Stimulated activated naive CD4-positive, alpha-beta T cell (primary cell): Measurements from ENCODE around the gene MTARC2.

Experiments used
- DNase-seq, 6 experiments: peaks; one replicate each; lab custom pipeline; 2025; lab: John Stamatoyannopoulos, UW

MTARC2 gene

DNA sequence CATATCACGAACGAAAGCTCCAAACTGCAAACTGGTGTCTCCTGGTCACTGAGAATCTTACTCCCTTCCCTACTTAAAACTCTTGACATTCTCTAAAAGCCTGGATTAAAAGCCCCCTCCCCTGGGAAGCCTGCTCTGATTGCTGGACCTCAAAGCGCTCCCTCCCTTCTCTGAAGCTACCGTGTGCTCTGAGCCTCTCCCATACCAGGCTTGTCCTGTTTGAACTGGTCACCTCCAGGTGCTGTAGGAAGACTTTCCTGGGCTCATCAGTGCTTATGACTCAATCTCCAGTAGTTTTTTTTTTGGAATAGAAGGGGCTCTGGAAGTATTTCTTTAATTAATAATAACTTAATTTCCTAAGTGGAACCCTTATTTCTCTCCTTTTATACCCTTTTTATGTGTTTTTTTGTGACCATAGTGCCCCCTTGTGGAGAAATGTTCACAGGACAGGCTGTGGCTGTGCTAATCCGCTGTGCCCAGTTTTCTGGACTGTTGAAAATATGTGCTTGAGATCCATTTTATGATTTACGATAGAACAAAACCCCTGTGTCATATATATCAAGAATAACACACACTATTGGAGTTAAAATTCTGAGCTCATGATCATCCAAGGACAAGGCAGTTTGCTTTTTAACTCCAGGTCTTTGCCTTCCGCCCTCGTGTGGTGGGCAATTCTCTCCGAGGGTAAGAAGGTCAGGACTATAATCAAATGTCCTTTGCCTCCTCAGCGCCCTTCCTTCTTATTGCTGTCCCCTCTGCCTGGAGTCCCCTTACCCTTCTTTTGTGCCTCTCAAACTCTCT lies 55.5 kb downstream of the MTARC2 start:
- DNase-seq: peak in 2 of 6 experiments; percentile 3 to 12

DNA sequence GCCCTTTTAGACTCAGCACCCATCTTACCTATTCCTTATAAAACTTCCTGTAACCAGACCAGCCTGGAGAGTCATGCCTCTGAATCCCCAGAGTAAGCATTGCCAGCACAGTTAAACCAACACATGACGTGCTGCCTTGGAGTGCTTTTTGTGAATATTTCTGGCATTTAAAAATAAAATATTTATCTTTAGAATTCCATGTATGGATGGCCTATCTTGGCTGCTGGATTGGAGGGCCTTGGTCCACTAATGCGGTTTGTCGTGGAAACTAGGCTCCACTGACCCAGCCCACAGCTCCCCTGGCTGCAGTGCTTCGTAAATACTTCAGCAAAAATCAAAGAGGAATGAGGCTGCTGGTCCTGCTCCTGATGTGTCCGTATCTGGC lies 56.1 kb downstream of the MTARC2 start:
- no peak for DNase-seq

DNA sequence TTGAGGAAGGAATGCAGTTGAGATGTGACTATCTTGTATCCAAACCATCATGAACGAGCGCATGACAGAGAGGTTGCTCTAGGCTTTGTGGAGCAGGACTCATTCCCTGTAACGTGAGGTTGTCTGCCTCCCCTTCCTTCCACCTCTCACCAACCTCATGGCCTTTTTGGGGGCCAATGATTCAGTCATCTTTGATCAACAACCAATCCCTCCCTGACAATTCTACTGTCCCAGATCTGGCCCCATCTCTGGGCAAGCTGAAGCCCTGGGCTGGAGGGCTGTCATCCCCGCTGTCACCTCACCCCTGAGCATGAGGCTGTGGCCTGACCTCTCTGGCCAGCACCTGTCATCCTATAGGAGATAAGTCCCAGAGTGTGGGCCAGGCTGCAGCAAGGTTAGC lies 58.3 kb downstream of the MTARC2 start:
- no peak for DNase-seq

DNA sequence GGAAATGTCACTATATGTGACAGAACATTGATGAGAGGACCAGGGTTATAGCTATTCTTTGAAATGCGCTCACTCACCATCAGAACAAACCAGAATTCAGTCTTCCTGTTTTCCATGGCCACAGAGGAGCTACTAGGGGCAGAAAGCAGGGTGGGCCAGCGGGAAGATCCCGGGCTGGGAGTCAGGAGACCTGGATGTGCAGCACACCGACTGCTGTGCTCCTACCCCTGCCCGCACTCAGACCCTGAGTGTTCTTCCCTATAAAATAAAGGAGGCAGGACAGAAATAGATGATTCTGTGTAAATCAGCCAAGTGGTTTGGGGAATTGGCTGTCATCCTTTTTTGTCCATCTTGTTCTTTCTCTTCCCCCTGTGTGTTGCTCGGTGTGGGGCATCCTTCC lies 59.6 kb downstream of the MTARC2 start:
- DNase-seq: no peak

DNA sequence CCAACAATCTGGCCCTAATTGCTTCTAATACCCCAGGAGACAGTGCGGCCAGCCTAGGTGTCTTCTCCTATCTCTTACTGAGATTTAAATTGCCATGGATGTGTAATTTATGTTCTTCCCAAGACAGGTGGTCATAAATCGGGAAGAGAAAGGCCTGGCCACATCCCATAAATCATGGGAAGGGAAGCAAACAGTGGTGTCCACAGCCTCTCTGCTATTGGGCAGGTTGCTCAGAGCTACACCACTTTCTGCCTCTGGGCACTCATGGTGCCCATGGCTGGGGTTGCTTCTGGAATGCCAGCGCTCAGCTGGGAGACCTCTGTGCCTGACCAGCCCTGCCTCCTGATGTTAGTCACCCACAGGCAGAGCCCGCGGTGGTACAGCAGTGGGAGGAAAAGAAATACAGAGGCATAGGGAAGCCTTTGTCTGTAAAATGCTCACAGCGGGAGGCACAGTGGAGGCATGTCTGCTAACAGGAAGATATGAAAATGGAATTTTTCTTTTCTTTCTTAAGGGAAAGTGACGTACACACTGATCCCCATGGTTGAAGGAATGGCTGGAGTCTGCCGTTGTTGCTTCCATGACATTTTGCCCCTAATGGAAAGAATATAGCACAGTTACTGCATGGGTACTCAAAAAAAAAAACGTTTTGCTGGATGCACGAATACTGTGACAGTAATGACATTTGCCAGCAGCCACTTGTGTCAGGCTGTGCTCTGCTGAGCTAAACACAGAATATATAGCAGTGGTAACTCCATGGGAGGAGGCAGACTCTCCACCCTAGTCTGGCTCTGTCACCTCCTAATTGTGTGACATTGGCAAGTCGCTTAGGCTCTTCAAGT lies 60.4 kb downstream of the MTARC2 start:
- no peak for DNase-seq

DNA sequence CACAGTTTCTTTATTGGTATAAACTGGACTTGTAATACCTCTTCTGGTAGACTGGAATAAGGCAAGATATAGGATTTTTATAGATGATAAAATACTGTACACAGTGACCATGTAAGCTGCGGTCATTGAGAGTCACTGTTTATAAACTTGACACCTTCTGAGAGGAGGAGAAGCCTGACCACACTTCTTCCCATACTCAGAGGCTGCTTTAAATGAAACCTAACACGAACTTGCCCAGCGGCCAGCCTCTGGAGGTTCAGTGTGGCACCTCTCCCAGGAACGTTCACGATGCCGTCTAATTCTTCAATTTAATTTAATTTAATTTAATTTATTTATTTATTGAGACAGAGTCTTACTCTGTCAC lies 61.0 kb downstream of the MTARC2 start:
- no peak for DNase-seq

DNA sequence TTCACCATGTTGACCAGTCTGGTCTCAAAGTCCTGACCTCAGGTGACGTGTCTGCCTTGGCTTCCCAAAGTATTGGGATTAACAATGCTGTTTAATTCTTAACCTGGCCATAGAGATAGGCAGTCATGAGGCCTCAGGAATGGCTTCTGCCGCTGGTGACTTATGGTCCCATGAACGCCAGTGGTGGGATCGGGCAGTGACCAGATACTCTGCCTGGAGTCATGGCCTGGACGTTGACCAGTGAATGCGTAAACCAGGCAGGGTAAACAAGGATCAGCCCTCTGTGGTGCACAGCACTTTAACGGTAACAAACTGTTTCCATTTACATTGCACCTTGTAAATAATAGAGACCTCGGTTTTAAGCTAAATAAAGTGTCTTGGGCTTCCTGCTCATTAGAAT lies 61.6 kb downstream of the MTARC2 start:
- DNase-seq: no peak

DNA sequence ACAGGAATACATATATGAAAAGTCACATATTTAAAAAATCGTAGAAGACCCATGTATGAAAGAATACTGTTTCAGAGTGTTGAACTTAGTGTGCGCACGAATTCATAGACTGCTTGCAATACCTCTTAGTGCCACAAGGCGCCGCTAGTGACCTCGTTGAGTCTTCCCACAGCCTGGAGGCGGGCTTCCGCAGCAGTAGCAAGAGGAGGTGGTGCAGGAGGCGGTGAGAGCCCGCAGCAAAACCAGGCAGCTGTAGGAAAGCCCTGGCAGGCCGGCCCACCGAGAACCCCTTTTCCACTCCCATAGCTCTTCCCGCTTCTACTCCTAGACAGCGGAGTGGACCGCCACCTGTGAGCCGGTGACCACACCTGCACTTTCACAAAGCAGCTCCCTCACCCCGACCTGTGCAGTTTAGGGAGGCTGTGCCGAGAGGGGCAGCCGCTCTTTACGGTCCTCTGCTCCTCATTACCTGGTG lies 62.1 kb downstream of the MTARC2 start:
- DNase-seq: peak; percentile 23 to 73 (median 44)

DNA sequence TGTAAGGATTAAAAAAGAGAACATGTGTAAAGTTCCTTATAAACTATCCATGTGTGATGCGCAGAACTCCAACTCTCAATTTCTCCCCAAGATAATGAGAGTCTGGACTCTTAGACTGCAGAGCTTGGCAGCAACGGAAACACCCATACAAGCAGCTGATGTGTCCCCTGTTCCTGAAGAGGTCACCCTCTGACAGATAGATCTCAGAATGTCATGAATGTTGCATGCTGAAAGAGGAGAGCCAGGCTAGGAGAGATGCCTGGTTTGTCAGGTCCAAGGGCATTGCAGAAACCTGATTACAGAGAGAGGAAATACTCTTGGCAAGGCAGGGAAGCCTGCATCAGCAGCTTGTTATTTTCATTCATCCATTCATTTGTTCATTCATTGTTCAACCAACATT lies 62.8 kb downstream of the MTARC2 start:
- DNase-seq: no peak

DNA sequence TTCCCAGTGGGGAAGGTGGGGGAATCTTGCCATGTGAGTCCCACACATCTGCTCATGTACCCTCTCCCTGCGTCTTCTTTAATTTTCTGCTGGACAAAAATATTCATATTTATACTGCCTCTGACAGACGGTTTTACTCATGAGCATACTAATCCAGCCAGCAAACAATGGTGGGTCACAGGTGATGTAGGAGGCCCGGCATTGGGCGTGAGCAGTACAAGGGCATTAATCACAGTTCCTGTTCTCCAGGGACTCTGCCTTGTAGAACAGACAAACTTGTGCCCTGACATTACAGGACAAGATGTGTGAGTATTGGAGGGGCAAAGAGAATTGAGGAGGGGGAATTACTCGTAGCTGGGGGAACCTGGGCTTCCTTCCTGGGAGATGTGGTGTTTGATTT lies 63.6 kb downstream of the MTARC2 start:
- no peak for DNase-seq

DNA sequence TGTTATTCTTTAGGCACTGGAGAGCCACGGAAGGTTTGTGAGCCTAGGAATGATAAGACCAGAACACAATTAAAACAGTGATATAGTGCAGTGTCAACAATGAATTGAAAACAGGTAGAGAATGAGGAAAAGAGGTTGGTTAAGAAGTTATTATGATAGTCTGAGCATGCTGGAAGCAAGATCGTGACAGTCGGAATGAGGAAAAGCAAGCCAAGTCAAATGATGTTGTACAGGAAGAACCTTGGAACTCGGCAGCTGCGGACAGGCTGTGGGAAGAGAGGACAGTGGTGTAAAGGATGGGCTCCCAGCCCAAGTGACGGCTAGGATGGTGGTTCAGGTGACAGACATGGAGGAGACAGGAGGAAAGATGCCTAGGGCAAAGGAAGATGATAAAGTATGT lies 64.2 kb downstream of the MTARC2 start:
- DNase-seq: no peak

DNA sequence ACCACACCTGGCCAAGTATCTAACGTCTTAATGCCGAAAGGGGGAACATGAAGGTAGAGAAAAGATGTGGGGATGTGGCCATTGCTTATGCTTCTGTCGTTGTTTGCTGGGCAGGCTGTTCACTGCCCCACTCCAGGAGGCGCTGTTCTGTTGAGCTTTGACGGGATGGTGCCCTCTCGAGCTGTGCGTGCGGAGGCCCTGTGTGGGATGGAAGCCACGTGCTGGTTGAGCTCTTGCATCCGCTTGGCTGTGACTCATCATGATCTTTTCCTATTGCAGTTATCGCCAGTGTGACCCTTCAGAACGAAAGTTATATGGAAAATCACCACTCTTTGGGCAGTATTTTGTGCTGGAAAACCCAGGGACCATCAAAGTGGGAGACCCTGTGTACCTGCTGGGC lies 64.9 kb downstream of the MTARC2 start:
- no peak for DNase-seq

DNA sequence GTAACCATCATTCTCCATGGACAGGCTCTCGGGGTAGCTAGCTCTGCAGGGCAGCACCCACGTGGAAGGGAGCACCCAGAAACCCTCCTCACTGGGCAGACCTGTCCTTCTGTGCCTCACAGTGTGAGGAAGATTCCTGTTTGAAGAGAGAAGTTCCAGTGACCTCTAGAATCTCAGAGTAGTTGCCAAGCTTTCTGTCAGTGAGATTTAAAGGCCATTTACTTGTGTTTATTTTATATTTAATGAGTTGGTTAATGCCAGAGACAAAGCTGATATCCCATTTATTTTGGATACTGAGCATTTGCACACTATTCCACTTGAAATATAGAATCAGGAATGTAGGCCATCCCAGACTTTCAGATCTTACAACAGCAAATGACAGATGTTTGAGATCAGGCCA lies 67.3 kb downstream of the MTARC2 start:
- no peak for DNase-seq

DNA sequence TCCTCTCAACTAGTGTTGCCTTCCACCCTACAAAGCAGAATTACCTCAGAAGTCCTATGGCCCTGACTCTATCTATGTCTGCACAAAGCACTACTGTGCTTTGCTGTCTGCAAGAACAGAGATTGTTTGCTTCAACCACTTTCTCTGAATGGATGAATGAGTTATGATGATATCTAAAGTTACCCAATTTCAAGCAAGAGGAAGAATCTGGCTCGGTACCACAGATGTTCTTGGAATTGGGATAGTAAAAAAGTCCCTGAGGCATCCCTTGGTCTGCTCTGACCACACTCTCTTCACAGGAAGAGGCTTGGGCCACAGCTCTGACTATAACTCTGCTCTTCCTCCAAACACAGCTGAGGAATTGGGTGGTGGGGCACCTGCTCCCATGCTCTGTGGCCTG lies 69.8 kb downstream of the MTARC2 start:
- no peak for DNase-seq

DNA sequence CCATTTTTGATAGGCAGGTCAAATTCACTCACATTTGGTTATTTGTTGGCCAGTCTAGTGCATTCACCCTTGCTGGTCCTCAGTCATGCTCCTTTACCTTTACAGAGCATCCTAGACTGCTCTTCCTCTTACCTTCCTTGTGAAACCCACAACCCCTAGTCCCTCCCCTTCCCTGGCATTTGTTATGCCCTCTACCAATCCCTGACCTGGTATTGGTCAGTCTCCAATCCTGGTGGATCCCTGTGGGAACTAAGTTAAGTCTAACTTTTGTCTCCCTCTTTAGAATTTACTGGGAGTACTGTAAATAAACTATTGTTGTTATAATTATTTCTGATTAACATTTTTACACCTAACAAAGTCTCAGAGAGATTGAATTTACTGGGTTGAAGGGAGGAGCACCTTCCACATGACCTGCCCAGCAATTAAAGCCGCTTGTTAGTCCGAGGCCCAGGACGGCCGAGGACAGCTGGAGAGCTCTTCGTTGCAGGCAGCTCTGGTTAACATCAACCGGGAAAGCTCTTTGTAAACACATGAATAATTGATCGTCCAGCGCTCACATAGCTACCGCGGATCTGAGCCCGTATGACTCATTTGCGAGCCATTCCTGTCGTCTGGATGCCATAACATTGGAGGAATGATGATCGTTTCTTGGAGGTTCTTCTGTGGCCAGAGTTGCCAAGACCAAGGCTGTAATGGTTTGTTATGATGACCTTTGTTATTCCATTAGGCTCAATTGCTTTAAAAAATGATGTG lies 70.5 kb downstream of the MTARC2 start:
- DNase-seq: no peak

DNA sequence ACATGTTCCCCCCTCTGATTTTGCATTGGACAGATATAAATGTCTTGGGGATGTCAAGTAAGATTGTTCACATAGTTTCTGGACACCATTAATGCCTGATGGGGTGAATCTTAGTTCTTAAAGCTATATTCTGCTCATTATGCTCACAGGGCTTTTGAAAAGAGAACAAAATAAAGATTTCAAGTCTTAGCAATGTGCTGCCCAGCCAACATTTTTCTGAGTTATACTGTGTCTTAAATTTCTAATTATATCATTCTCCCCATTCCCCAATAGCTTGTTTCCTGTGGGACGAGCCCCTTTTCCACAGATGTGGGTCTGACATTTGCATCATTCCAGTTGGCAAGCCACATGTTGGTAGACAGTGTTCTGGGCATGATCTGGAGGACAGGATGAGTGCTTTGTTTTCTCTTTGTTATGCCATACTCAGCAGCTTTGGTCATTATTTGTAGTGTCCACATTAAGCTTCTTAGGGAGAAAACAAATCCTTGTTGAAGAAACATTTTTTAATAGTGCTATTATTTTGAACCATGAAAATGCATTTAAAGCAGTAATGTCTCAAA lies 71.4 kb downstream of the MTARC2 start:
- no peak for DNase-seq

DNA sequence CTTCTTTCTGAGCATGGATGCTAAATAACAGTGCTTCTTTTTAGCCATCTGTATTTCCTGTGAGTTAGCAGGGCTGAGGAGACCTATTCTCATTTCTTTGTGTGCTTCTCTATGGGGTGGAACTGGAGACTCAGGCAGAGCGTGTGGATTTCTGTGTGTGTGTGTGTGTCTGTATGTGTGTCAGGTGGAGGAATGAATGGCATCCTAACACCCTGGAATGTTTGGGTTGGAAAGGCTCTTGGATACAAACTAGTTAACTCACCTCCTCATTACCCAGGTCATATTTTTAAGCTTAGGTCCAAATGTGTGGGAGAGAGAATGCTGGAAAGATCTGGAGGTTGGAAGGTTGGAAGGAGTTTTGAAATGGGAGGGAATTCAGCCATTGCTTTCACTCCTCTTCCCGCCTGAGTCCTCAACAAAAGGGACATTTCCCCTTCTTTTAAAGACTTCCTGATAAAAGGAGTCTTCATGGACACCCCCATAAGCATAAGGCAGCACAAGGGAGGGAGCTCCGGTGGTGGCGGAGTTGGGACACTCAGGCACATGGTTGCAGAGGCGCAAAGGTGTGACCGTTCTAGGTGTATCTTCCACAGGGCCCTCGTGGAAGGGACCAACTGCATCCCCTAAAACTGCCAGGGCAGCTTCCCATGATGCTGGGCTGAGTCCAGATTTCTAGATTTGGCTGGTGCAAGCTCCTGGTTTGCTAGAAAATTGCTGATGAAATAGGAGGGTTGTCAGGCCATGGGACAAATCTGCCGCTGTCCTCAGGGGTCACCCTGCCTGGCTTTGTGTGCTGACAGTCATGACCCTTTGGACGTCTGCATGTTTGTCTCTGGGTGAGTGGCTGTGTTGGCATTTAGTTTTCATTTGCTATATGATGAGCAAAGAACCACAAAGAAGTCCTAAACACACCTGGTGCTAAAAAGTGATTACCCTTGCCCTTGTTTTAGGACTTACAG lies 76.2 kb downstream of the MTARC2 start:
- no peak for DNase-seq

DNA sequence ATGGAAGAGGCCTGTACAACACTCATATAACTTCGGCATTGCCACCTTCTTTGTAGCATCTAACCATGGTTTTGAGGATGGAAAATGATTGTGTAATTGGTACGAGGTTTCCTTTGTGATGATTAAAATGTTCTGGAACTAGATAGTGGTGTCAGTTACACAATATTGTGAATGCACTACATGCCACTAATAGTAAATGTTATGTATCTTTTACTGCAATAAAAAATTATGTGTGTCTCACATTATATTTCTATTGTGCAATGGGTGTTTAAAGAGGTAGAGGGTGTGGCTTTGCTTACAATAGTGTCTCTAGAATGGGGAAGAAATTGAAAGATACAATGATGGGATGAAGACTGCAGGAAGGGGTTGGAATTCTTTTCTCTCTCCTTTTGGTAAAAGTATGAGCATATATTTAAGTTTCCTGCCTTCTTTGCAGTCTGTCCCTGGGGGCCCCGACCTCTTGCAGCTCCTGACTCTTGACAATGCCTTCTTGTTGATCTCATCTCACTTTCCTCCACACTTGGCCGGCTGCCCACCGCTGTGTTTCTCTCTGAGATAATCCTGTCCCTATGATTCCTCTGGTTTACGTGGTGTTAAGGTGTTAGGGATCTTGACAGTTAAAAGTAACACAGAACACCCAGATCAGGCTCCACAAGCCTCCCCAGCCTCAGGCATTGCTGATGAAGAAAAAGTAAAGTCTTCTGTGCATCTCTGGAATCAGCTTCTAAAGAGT lies 77.9 kb downstream of the MTARC2 start:
- no peak for DNase-seq

DNA sequence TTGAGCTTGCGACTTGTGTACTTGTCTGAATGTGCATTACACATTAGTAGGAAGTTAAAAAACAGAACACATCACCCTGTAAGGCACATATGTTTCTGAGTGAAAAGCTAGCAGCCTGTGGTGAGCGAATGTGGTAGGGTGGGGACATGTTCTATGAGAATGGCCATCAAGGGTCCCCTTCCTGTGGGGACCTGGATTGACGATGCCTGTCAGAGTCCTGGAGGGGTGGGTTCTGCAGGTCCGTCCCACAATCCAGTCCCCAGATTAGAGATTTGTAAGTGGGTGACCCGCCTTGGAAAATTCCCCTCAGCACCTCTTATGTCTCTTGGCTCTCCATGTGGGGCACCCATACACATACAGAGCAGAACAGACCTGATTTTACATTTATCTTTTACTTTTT lies 78.6 kb downstream of the MTARC2 start:
- DNase-seq: no peak

DNA sequence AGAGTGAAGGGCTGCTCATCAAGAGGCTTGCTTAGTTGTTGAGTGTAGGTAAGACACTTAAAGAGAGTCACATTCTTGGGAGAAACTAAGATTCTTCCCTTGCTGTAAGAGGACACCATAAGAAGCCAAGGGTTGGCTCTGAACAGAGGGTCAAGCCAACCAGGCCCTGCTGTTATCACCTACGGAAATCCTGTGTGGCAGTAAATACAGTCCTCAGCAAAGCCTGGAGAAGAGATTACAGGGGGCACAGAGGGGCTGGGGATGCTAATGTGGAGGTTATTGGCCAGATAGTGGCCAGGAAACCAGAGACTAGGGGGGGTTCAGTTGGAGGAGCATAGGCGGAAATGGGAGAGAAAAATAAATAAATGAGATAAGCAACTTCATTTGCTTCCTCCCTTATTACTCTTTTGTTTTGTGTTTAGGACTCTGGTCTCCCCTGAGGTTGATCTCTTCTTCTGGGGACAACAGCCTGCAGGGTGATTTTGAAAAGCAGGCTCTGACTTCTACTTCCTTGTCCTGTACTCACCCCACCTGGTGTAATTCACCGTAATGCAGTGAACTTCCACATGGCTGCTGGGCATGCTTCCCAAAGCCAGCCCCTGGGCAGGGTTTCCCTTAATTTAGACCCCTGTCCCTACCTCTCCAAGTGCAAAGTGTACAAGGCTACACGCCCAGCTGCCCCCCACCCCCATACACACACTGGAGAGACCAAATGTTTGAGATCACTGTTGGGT lies 79.5 kb downstream of the MTARC2 start:
- no peak for DNase-seq
